GM19372 (cell line): ENCODE data around the gene ACTL7B.
"Not testable (repeated sequence)": the region's sequence is repeated elsewhere in the genome, so short reads cannot be mapped to it uniquely, and the experiment has no call there.

Experiments used
- ATAC-seq: cut with Tn5 transposase; IDR thresholded peaks from one replicate; pipeline ENCODE4 v1.9.1; 2021; ENCODE audit warnings: mild to moderate bottlenecking, low read depth, moderate library complexity; ENCODE audit not compliant: unreplicated experiment

ACTL7B gene

DNA sequence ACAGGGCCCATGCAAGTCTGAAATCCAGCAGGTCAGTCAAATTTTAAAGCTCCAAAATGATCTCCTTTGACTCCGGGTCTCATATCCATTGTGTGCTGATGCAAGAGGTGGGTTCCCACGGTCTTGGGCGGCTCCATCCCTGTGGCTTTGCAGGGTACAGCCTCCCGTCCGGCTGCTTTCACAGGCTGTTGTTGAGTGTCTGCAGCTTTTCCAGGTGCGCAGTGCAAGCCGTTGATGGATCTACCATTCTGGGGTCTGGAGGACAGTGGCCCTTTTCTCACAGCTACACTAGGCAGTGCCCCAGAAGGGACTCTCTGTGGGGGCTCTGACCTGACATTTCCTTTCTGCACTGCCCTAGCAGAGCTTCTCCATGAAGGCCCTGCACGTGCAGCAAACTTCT is 7.5 kb downstream of the ACTL7B start:
- not testable (repeated sequence) for ATAC-seq

DNA sequence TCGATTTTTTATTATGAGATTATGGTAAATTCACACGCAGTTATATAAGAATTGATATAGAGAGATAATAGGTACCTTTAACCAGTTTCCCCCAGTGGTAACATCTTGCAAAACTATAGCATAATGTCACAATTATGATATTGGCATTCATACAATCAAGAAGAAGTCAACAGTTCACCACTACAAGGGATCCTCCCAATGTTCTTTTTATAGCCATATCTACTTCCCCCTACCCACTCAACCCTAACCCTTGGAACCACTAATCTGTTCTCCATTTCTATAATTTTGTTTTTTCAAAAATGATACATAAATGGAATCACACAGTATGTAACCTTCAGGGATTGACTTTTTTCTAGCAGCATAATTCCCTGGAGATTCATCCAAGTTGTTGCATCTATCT is 9.8 kb downstream of the ACTL7B start:
- ATAC-seq, result no peak

DNA sequence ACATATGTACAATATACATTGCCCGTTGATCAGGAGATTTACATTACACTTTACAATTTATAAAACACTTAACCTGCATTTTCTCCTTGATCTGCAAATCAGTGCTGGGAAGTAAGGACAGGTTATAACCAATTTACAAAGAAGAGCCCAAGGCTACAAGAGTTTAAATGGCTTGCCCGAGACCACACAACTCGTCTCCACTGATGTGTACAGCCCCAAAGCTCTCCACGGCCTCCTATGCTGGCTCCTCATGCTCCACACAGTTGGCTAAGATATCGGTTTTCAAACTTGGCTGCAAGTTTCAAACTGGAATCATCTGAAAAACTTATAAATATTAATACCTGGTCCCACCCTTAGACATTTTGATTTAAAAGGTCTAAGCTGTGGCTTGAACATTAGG is 10.3 kb downstream of the ACTL7B start:
- no peak for ATAC-seq

DNA sequence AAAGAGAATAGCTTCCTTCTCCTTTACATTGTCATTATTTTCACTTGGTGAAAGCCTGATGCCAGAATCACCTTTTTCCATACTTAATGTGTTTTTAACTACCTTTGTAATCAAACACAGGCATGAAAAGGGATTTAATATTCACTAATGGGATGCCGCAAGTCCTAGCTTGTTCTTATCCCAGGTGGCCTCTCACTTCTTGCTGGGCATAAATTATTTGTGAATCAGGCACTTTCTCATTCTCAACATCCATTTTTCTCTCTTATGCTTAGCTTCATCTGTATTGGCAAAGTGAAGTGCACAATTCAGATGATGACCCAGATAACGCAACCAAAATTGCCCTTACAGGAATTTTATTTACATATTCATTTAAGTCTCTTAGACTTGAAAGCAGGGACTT is 10.9 kb downstream of the ACTL7B start:
- no peak for ATAC-seq

DNA sequence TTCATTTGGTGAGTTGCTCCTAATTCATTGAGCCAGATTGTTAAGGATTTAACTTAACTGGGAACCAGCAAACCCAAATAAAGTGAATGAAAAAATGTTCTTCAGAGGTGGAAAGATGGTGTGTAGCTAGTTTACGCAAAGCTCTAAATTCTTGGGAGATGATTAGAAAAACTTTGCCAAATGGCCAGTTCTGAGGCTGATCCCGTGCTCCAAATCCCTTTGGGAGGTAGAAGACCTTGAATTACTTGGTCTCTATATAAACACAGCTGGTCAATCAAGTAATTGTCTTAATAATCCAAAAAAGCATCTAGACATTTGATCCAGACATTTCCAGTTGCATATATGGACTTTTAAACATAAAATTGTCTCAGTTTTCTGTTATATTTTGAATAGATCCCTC is 11.4 kb downstream of the ACTL7B start:
- no peak for ATAC-seq

DNA sequence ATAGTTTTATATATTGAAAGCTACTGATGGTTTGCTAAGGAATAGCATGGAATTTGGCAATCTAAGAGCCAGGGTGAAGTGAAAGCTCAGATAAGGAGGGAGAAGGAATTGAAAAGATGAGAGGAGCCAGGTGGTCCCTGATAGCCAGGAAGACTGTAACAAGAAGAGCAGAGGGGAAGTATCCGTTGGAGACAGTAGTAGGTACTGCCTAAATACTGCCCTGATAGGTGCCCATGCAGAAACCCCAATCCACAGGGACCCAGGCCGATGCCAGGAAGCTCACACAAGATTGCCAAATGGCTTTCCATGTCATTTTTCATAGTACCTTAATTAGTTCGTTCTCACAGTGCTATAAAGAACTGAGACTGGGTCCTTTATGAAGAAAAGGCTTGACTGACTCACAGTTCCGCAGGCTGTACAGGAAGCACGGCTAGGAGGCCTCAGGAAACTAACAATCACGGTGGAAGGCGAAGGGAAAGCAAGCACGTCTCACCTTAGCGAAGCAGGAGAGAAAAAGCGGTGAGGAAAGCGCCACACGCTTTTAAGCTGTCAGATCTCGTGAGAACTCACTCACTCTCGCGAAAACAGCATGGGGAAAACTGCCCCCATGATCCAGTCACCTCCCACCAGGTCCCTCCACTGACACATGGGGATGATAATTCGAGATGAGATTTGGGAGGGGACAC is 13.0 kb downstream of the ACTL7B start:
- ATAC-seq, result no peak

DNA sequence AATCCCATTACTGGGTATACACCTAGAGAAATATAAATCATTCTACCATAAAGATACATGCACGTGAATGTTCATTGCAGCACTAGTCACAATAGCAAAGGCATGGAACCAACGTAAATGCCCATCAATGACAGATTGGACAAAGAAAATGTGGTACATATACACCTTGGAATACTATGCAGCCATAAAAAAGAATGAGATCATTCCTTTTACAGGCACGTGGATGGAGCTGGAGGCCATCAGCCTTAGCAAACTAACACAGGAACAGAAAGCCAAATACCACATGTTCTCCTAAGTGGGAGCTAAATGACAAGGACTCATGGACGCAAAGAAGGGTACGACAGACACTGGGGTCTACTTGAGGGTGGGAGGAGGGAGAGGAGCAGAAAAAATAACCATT is 16.2 kb downstream of the ACTL7B start:
- ATAC-seq, result not testable (repeated sequence)

DNA sequence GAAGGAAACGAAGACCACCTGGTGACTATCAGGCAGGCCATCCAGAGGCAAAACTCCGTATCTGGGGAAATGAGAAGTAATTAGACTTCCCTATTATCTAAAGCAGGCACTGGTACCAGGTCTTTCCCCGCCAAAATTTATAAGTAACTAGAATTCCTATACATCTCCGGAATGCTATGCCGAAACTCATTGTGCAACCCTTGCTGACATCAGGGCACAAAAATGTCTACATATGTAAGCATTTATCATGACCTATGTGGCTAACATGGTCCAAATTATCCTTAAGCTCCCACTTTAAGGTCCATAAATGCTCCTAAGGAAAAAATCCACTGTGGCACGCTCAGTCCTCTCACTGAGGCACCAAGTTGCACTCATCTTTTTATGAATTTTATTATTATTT is 17.8 kb downstream of the ACTL7B start:
- no peak for ATAC-seq

DNA sequence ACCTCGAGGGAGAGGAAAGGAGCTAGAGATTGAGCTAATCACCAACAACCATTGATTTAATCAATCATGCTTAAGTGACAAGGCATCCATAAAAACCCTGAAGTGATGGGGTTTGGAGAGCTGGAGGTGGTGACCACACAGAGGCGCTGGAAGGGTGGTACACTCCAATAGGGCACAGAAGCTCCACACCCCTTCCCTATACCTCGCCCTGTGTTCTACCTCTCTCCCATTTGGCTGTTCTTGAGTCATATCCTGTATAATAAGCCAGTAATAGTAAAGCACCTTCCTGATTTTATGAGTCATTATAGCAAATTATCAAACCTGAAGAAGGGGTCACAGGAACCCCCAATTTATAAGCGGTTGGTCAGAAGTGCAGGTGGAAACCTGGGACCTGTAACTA is 18.3 kb downstream of the ACTL7B start:
- no peak for ATAC-seq

DNA sequence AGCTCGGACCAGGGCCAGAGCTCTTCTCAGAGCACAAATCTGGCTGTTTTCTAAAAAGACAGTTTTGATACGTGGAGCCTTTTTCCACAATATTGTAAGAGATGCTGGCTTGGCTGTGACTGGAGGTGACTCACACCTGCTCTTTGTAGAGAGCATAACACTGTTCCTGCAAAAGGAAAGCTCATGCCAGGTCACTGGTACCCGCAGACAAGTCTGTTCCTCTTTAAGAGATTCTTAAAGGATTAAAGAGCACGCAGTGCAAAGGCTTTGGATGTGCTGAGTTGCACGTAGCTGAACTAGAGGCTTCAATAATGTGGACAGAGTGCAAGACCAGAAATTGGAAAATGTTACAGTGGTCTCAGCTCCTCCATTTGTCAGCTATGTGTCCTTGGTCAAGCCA is 19.0 kb downstream of the ACTL7B start:
- no peak for ATAC-seq

DNA sequence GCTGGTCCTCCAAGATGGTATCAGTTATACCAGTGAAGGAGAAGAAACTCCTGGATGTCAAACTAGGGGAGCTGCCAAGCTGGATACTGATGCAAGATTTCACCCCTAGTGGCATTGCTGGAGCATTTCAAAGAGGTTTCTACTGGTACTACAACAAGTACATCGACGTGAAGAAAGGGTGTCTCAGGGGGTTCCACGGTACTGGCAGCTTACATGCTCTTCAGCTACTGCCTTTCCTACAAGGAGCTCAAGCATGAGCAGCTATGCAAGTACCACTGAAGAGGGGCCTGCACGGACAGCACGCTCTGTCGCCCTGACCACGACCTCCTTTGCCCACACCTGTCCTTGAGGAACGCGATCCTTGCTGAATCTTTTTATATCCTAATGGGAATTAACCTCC is 19.5 kb downstream of the ACTL7B start:
- ATAC-seq, result no peak

DNA sequence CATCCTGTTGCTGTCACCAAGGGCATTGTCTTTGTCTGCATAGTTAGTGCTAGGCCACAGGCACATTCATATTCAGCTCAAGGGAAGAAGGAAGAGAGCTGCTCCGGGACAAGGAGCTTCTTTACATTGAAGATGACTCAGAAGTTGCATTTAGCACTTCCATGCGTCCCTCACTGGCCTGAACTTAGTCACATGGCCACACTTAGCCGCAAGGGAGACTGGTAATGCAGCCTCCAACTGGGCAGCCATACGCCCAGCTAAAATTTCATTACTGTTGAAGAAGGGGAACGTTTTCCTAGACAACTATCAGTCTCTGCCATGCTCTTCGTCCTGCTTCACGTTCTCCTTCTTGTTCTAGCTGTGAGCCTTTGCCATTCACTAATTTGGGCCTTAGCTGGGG is 20.0 kb downstream of the ACTL7B start:
- no peak for ATAC-seq

DNA sequence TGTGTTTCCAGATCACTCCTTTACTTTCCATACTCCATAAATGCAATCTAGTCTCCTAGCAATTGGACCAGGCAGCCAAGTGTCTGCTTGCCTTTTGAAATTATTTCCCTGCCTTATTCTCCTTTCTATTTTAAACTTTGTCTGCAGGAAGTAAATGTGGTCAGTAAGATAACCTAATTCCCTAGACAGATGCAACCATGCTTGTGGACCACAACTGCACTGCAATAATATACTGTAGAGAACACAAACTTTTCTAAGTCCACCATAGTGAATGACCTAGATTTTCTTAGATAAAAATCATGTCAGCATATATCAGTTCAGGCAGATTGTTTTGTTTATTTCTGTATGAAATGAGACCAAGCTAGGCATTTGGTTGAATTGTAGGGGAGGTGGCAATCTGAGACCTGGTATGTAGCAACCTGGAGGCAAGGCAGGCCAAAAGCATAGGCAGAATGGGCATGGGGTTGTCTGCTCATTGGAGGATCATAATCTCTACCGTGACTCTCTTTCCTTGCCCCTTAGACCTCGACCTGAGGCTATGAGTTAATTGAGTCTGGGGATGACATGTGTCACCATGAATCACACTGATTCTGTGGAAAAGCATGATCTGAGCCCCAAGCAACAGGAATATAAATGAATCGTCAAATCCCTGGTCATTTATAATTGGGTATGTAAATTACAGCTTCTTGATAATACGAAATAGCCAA is 20.7 kb downstream of the ACTL7B start:
- no peak for ATAC-seq

DNA sequence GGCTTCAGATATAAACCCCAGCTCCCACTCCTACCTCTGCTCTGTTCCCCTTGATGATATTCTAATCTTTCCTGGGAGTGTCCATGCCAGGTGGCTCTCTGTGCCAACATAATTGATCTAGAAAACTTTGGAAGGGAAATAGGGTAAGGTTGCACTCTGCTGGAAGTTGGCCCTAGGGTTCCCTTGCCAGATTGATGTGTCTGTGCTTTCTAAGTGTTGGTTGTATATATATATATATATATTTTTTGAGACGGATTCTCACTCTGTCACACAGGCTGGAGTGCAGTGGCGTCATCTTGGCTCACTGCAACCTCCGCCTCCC is 23.6 kb downstream of the ACTL7B start:
- no peak for ATAC-seq

DNA sequence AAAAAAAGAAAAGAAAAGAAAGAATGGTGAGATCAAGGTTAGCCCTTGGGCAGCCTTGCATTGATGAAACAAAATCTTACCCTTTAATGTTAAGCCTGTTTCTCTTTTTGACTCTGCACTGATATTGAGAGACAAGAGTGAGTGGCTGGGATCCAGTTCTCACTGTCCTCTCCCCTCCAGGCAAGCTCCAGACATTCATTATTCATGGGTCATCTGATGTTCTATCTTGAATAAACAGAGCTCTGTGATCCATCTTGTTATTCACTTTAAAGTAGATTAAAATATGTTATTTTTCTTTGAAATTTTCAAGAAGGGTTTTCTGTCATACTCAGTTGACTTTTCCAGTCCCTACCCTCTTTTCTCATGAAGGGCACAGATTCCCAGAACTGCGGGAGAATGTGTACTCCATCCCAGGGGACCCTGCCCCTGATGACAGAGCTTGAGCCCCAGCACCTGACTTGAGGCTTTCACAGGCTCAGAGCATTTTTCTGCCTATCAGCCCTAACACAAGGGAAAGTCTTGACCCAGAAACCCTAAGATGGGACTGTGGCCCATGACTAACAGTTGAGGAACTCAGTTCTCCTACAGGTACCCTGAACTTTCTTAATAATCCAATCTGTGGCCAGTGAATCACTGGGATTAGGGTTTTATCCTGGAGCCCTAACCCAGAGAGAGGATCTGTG is 24.1 kb downstream of the ACTL7B start:
- no peak for ATAC-seq

DNA sequence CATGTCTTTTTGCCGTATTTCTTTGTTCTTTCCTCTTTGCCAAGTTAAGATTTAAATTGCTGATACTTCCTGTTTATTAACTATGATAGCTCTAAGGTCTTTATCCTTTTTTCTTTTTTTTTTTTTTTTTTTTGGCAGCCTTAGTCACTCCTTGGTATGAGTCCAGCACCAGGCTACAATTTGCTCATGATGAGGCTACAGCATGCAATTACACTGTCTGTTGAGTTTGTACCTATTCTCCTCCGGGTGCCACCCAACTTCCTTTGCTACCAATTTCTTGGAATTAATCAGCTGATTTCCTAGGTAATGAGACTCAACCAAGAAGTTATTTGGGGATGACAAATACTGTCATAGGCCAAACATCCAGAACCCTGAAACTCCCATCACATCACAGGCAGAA is 25.5 kb downstream of the ACTL7B start:
- no peak for ATAC-seq

DNA sequence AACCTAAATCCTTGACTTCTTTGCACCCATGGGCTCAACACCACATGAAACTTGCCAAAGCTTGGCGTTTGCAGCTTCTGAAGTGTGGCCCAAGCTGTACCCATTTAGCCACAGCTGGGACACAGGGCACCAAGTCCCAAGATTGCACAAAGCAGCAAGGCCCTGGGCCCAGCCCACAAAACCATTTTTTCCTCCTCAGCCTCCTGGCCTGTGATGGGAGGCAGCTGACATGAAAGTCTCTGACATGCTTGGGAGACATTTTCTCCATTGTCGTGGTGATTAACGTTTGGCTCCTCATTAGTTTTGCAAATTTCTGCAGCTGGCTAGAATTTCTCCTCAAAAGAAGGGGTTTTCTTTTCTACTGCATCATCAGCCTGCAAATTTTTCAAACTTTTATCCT is 32.0 kb downstream of the ACTL7B start:
- ATAC-seq, result no peak

DNA sequence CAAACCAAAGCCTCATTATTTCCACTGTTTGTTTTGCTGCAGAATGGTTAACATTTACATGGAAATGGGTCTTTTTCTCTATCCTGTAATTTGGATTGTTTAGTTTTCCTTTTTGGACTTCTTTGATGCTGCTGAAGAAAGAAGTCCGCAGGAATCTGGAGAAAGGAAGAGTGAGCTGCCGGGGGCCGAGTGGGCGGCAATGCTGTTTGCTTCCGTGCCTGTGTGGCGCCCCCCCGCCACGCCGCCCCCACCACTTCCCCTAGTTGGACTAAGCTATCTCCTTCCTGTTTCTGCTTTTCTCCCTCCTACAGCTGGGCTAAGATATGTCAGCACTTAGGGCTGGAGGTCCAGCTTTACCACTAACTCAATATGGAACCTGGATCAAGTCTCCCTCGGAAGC is 39.7 kb downstream of the ACTL7B start:
- ATAC-seq, result no peak

DNA sequence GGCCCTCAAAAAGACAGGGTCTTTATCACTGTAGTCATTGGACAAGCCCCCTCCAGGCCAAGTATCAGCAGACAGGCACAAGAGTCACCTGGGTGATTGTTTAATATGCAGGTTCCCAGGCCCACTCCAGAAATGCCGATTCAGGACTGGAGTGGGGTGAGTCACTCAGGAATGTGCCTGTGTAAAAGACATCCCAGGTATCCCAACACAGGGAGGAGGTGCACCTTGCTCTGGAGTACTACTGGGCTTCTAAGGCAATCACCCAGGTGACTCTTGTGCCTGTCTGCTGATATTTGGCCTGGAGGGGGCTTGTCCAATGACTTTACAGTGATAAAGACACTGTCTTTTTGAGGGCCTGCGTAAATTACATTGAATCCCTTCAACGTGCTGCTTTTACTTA is 40.6 kb downstream of the ACTL7B start:
- no peak for ATAC-seq

DNA sequence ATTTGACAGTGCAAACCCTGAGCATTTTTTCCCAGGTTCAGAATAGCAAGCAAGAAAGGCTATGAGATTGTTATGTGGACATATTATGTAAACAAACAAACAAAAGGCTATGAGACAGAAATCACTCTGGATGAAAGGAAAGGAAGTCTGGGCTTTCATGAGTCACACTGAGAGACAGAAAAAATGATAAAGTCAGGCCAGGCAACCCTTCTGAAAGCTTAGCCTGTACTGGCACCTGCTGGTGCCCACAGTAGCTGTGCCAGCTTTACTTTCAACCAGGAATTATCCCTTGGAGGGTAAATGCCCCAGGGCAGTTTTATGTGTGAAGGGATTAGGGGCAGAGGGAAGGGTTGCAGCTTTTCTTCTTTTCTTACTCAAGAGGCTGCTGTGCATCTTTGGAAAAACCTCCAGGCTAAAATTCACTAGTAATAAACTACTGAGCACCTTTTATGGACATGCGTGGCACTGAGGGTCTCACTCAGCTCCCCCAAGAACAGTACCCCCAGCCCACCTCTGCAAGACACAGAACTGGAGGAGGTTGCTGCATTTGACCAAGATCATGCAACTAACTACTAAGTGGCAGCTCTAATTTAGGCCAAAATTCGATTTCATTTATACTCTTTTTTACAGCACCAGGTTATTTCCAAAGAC is 41.7 kb downstream of the ACTL7B start:
- ATAC-seq, result no peak

DNA sequence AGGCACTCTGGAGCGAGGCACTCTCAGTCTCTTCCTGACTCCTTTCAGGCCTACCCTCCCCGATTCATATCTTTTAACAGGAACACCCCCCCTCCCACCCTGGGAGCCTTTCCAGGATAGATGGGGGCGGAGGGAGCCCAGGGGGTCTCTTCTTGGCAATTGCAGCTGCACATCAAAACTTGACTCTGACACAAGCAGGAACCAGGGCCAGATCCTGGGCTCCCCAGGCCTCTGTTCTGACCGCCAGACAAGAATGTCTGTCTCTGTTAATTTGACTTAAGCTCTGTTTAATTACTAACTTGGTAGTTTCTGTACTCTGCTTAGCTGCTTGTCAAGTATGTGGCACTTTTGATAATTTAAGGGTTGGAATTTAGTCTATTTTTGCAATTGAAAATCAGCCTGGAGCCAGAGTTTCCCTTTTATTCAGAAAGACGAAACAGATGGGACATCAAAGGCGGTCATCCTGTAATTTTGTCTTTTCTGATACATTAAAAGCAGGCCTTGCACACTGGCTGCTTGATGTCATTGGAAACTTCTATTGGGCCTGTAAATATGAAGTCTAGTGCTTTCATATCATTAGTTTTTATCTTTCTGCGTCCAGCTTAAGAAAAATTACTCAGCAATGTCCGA is 43.3 kb downstream of the ACTL7B start:
- ATAC-seq, result no peak
